Ovary (tissue), 3 donors: Measurements from ENCODE around the gene RPS2.

Source experiments
- POLR2A ChIP-seq: fragments of 450-650 bp; IDR thresholded peaks from one replicate; pipeline ENCODE4 v1.6.1; 2017; ENCODE audit warnings: antibody characterized with exemption, mild to moderate bottlenecking, moderate library complexity
- TF ChIP-seq, protein P1 (sequence below), 3 donors: fragments of 450-650 bp in 2 of 3; fragments of 200-600 bp in 1 of 3; IDR thresholded peaks; one replicate each; pipeline versions ENCODE4 v1.5.1 to v1.8.0; 2016 to 2022; ENCODE audit warnings: antibody characterized with exemption in 3 of 3, mild to moderate bottlenecking in 1 of 3
- donor health status: DM: no; HTN: no; CAD: no.

DNA sequence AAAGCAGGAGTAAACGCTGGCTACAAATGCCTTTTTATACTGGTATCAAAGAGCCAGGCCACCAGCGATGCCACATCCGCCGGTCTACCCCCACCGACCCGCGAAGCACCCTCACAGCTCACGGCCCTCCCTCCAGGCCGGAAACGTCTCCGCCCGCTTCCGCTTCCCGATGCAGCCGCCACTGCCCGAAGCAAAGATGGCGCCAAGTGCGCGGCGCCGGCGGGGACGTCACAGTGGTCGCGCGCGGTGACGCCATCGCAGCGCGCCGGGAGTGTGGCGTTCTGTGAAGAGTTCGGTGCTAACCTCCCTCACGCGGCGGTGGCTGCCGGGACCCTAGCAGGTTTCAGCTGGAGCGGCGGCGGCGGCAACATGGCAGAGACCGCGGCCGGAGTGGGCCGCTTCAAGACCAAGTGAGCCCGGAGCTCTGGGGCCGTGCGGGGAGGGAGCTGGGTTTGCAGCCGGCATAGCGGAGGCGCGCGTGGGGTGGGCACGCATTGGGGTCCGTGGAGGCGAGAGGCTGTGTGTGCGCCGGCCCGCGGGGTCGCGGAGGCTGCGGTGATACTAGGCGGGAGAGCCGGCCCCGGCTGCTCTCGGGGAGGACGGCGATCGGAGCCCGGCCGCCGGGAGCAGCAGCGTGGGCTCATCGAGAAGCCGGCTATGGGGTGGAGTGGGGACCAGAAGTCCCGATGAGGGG is 7.3 kb upstream of the RPS2 start, which contains the start of gene TBL3:
- TF ChIP-seq POLR2A: peak; percentile 95
- TF ChIP-seq, protein P1, sequence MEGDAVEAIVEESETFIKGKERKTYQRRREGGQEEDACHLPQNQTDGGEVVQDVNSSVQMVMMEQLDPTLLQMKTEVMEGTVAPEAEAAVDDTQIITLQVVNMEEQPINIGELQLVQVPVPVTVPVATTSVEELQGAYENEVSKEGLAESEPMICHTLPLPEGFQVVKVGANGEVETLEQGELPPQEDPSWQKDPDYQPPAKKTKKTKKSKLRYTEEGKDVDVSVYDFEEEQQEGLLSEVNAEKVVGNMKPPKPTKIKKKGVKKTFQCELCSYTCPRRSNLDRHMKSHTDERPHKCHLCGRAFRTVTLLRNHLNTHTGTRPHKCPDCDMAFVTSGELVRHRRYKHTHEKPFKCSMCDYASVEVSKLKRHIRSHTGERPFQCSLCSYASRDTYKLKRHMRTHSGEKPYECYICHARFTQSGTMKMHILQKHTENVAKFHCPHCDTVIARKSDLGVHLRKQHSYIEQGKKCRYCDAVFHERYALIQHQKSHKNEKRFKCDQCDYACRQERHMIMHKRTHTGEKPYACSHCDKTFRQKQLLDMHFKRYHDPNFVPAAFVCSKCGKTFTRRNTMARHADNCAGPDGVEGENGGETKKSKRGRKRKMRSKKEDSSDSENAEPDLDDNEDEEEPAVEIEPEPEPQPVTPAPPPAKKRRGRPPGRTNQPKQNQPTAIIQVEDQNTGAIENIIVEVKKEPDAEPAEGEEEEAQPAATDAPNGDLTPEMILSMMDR (IDR thresholded peaks at IDR 0.05): peak in 1 of 3 donors; percentile 40
